ENCODE data around the gene ATF6B.

The ATF6B gene

GRCh38 chr6:32127717-32128592, at the start of gene ATF6B:
Gene ATF6B, minus strand, starts transcription at chr6:32128246. Its CDS starts 39 bp downstream, at chr6:32128207.
- peak; percentile 98 to 100 for DNase-seq

- DNase-seq: peak; percentile 50 to 69
Observed at GRCh38 chr6:32177183-32177787, 49.2 kb upstream of the ATF6B start.

GRCh38 chr6:32176476-32177182, 48.6 kb upstream of the ATF6B start:
- no peak for DNase-seq

GRCh38 chr6:32175711-32176475, 47.8 kb upstream of the ATF6B start, which contains the start of gene AGPAT1:
Gene AGPAT1, minus strand, starts transcription at chr6:32176084. Its CDS starts 4,588 bp downstream, at chr6:32171496.
- peak; percentile 96 for DNase-seq

GRCh38 chr6:32175322-32175710, 47.3 kb upstream of the ATF6B start:
- no peak for DNase-seq

- DNase-seq: no peak
Observed at GRCh38 chr6:32174416-32174815, 46.4 kb upstream of the ATF6B start.

GRCh38 chr6:32173051-32173727, 45.1 kb upstream of the ATF6B start:
- no peak for DNase-seq

GRCh38 chr6:32171234-32171633, 43.2 kb upstream of the ATF6B start:
- no peak for DNase-seq

GRCh38 chr6:32170294-32170693, 42.2 kb upstream of the ATF6B start:
- DNase-seq: no peak

GRCh38 chr6:32168807-32169591, 41.0 kb upstream of the ATF6B start:
- no peak for DNase-seq

- no peak for DNase-seq
Observed at GRCh38 chr6:32168350-32168749, 40.3 kb upstream of the ATF6B start.

- DNase-seq: no peak
Observed at GRCh38 chr6:32167761-32168262, 39.8 kb upstream of the ATF6B start.

GRCh38 chr6:32167154-32167760, 39.2 kb upstream of the ATF6B start:
- DNase-seq: no peak

GRCh38 chr6:32166411-32167061, 38.5 kb upstream of the ATF6B start:
- DNase-seq: no peak

GRCh38 chr6:32164295-32164694, 36.2 kb upstream of the ATF6B start, which contains the start of gene EGFL8:
Gene EGFL8, plus strand, starts transcription at chr6:32164595. Its CDS starts 1,571 bp downstream, at chr6:32166166.
- DNase-seq: no peak

GRCh38 chr6:32163559-32164258, 35.7 kb upstream of the ATF6B start:
- DNase-seq: no peak

GRCh38 chr6:32158052-32158451, 30.0 kb upstream of the ATF6B start:
- no peak for DNase-seq

- DNase-seq: no peak
Observed at GRCh38 chr6:32156891-32157290, 28.8 kb upstream of the ATF6B start.

GRCh38 chr6:32154514-32155161, 26.6 kb upstream of the ATF6B start:
- DNase-seq: peak; percentile 75 to 76
